HEK293 (cell line): ENCODE results near the gene RHEB.

Experiments used
- CTCF ChIA-PET: fragments of 350-600 bp; formaldehyde crosslinking; extraction: SDS; loops from one replicate; lab custom pipeline; 2021; ENCODE audit warnings: antibody characterized with exemption; lab: Yijun Ruan, JAX
- POLR2A ChIA-PET: fragments of 300-600 bp; formaldehyde crosslinking; extraction: SDS; loops from one replicate; lab custom pipeline; 2020; ENCODE audit warnings: antibody characterized with exemption, inconsistent platforms; lab: Yijun Ruan, JAX
- H3K27ac ChIP-seq: fragments of 200-500 bp; sonication (Bioruptor generic); 2 replicates; pipeline ENCODE4 v1.5.1; 2014; ENCODE audit warnings: low read depth, low read length, control low read depth, inconsistent platforms; ENCODE audit errors: extremely low read depth
- H3K36me3 ChIP-seq, 2 experiments: fragments of 200-500 bp in 1 of 2; sonication (Bioruptor generic) in 1 of 2; 1 replicate in 1 of 2; 2 replicates in 1 of 2; pipeline ENCODE4 v1.5.1; 2014 to 2017; ENCODE audit warnings: inconsistent platforms in 2 of 2, low read length in 2 of 2; ENCODE audit not compliant: control insufficient read depth in 2 of 2, insufficient read depth in 1 of 2
- H3K4me1 ChIP-seq: fragments of 200-500 bp; sonication (Bioruptor generic); 2 replicates; pipeline ENCODE4 v1.5.1; 2014; ENCODE audit warnings: mild to moderate bottlenecking, low read length, inconsistent platforms; ENCODE audit not compliant: control insufficient read depth, insufficient read depth
- H3K4me3 ChIP-seq: 2 replicates; pipeline ENCODE4 v1.5.1; 2011; ENCODE audit warnings: low read depth, mild to moderate bottlenecking, control low read depth, low read length, moderate library complexity
- H3K9me3 ChIP-seq: fragments of 200-500 bp; sonication (Bioruptor generic); 2 replicates; pipeline ENCODE4 v1.5.1; 2014; ENCODE audit warnings: low read depth, low read length, inconsistent platforms; ENCODE audit not compliant: control insufficient read depth, insufficient read depth
- AEBP2 ChIP-seq: fragments of 450-650 bp; formaldehyde crosslinking; IDR thresholded peaks from 2 replicates; pipeline ENCODE4 v1.5.1; 2016; ENCODE audit warnings: missing biosample characterization, missing genetic modification characterization, borderline replicate concordance
- BCL11B ChIP-seq: fragments of 450-650 bp; formaldehyde crosslinking; IDR thresholded peaks from 2 replicates; pipeline ENCODE4 v1.5.1; 2016; ENCODE audit warnings: low read depth, missing biosample characterization, missing genetic modification characterization
- HIC1 ChIP-seq: fragments of 450-650 bp; formaldehyde crosslinking; IDR thresholded peaks from 2 replicates; pipeline ENCODE4 v1.5.1; 2016; ENCODE audit warnings: missing biosample characterization, missing genetic modification characterization
- INSM2 ChIP-seq: fragments of 450-650 bp; formaldehyde crosslinking; IDR thresholded peaks from 2 replicates; pipeline ENCODE4 v1.5.1; 2016; ENCODE audit warnings: missing biosample characterization, missing genetic modification characterization
- KLF1 ChIP-seq: fragments of 450-650 bp; formaldehyde crosslinking; IDR thresholded peaks from 2 replicates; pipeline ENCODE4 v1.5.1; 2016; ENCODE audit warnings: missing biosample characterization, missing genetic modification characterization
- MEIS1 ChIP-seq: sonication (generic); formaldehyde crosslinking; IDR thresholded peaks from 2 replicates; pipeline ENCODE4 v1.8.1; 2022; ENCODE audit warnings: missing genetic modification reagents, mild to moderate bottlenecking, borderline replicate concordance
- TRIM28 ChIP-seq: IDR thresholded peaks from 2 replicates; pipeline ENCODE4 v1.6.1; 2011; ENCODE audit warnings: low read length, control low read depth, borderline replicate concordance
- ZBTB1 ChIP-seq: fragments of 450-650 bp; formaldehyde crosslinking; IDR thresholded peaks from 2 replicates; pipeline ENCODE4 v1.5.1; 2016; ENCODE audit warnings: missing biosample characterization, missing genetic modification characterization
- ZBTB20 ChIP-seq: fragments of 450-650 bp; formaldehyde crosslinking; IDR thresholded peaks from 2 replicates; pipeline ENCODE4 v1.5.1; 2016; ENCODE audit warnings: missing biosample characterization, missing genetic modification characterization
- ZBTB44 ChIP-seq: fragments of 450-650 bp; IDR thresholded peaks from 2 replicates; pipeline ENCODE4 v1.5.1; 2018; ENCODE audit warnings: missing biosample characterization, mild to moderate bottlenecking, missing genetic modification characterization
- ZNF10 ChIP-seq: fragments of 450-650 bp; formaldehyde crosslinking; IDR thresholded peaks from 2 replicates; pipeline ENCODE4 v1.5.1; 2017; ENCODE audit warnings: missing biosample characterization, missing genetic modification characterization
- ZNF132 ChIP-seq: fragments of 450-650 bp; formaldehyde crosslinking; IDR thresholded peaks from 2 replicates; pipeline ENCODE4 v1.5.1; 2017; ENCODE audit warnings: missing biosample characterization, missing genetic modification characterization, borderline replicate concordance
- ZNF2 ChIP-seq: fragments of 450-650 bp; formaldehyde crosslinking; IDR thresholded peaks from 2 replicates; pipeline ENCODE4 v1.5.1; 2016; ENCODE audit warnings: missing biosample characterization, missing genetic modification characterization
- ZNF211 ChIP-seq: fragments of 450-650 bp; formaldehyde crosslinking; IDR thresholded peaks from 2 replicates; pipeline ENCODE4 v1.5.1; 2016; ENCODE audit warnings: low read depth, missing biosample characterization, missing genetic modification characterization
- ZNF26 ChIP-seq: fragments of 450-650 bp; formaldehyde crosslinking; IDR thresholded peaks from 2 replicates; pipeline ENCODE4 v1.5.1; 2016; ENCODE audit warnings: missing biosample characterization, missing genetic modification characterization
- ZNF341 ChIP-seq: fragments of 450-650 bp; formaldehyde crosslinking; IDR thresholded peaks from 2 replicates; pipeline ENCODE4; 2016; ENCODE audit warnings: low read depth, missing biosample characterization, missing genetic modification characterization
- ZNF362 ChIP-seq: fragments of 450-650 bp; formaldehyde crosslinking; IDR thresholded peaks from 2 replicates; pipeline ENCODE4 v1.5.1; 2016; ENCODE audit warnings: missing biosample characterization, missing genetic modification characterization
- ZNF366 ChIP-seq: fragments of 450-650 bp; formaldehyde crosslinking; conservative IDR thresholded peaks from 2 replicates; pipeline ENCODE4 v1.5.1; 2016; ENCODE audit warnings: missing biosample characterization, missing genetic modification characterization
- ZNF449 ChIP-seq: fragments of 450-650 bp; formaldehyde crosslinking; IDR thresholded peaks from 2 replicates; pipeline ENCODE4 v1.5.1; 2017; ENCODE audit warnings: missing biosample characterization, mild to moderate bottlenecking, missing genetic modification characterization, moderate library complexity
- ZNF514 ChIP-seq: fragments of 450-650 bp; formaldehyde crosslinking; IDR thresholded peaks from 2 replicates; pipeline ENCODE4 v1.5.1; 2016; ENCODE audit warnings: missing biosample characterization, missing genetic modification characterization
- ZNF521 ChIP-seq: fragments of 450-650 bp; formaldehyde crosslinking; IDR thresholded peaks from 2 replicates; pipeline ENCODE4 v1.5.1; 2017; ENCODE audit warnings: missing biosample characterization, mild to moderate bottlenecking, missing genetic modification characterization
- ZNF549 ChIP-seq: fragments of 450-650 bp; IDR thresholded peaks from 2 replicates; pipeline ENCODE4 v1.5.1; 2018; ENCODE audit warnings: missing biosample characterization, missing genetic modification characterization, mild to moderate bottlenecking, inconsistent platforms, moderate library complexity
- ZNF558 ChIP-seq: fragments of 450-650 bp; formaldehyde crosslinking; IDR thresholded peaks from 2 replicates; pipeline ENCODE4 v1.5.1; 2016; ENCODE audit warnings: missing biosample characterization, missing genetic modification characterization
- ZNF560 ChIP-seq: fragments of 450-650 bp; formaldehyde crosslinking; IDR thresholded peaks from 2 replicates; pipeline ENCODE4 v1.5.1; 2017; ENCODE audit warnings: missing biosample characterization, missing genetic modification characterization, borderline replicate concordance
- ZNF621 ChIP-seq: fragments of 450-650 bp; formaldehyde crosslinking; IDR thresholded peaks from 2 replicates; pipeline ENCODE4 v1.5.1; 2017; ENCODE audit warnings: missing biosample characterization, missing genetic modification characterization
- ZNF658 ChIP-seq: fragments of 450-650 bp; formaldehyde crosslinking; IDR thresholded peaks from 2 replicates; pipeline ENCODE4; 2016; ENCODE audit warnings: missing biosample characterization, missing genetic modification characterization
- ZNF660 ChIP-seq: fragments of 450-650 bp; IDR thresholded peaks from 2 replicates; pipeline ENCODE4 v1.5.1; 2018; ENCODE audit warnings: missing biosample characterization, mild to moderate bottlenecking, missing genetic modification characterization

Gene RHEB

GRCh38 chr7:151519765-151520418 is at the start of gene RHEB:
Gene RHEB (minus strand): TSS chr7:151519895. CDS start chr7:151519511, 384 bp downstream.
- peak within 1 kb of the TSS; percentile 76 for H3K4me3 ChIP-seq
- POLR2A ChIA-PET, result interaction anchor here (0.6 to 1.1 kb wide), 10 partner anchors 11 to 508 kb away, joined by 3 to 7 read pairs (median 4); partner anchors contain the start of genes CRYGN and NUB1
- H3K4me1 ChIP-seq, result no peaks in the 10 kb centered on the region
- no peaks in the 10 kb centered on the region; a peak in 1 of 3 replicates for H3K36me3 ChIP-seq
- no peaks in the 10 kb centered on the region for H3K9me3 ChIP-seq
- H3K27ac ChIP-seq, result peak within 1 kb of the TSS; percentile 88
- CTCF ChIA-PET, result interaction anchor here (0.7 to 1.3 kb wide), 3 partner anchors 38 to 1891 kb away, joined by 3 read pairs; no protein-coding TSS in a partner anchor
- TF ChIP-seq ZNF341 (tag by site-specific recombination) (no peak; the same call in 1 of the 2 replicates), ZNF660 (tag by site-specific recombination) (no peak), ZNF549 (tag by site-specific recombination) (no peak), ZNF2 (tag by site-specific recombination) (0 out of 2 replicates have a peak, but pooled peaks have one; percentile 13), BCL11B (tag by site-specific recombination) (no peak), ZNF10 (no peak), ZBTB20 (peak; percentile 65; the same call in 1 of the 2 replicates), INSM2 (tag by site-specific recombination) (peak; percentile 38; the same call in 1 of the 2 replicates), ZNF521 (tag by site-specific recombination) (no peak), TRIM28 (no peak), AEBP2 (tag by site-specific recombination) (no peak), ZBTB1 (tag by site-specific recombination) (no peak), MEIS1 (CRISPR knock-in tag) (no peak), ZNF211 (tag by site-specific recombination) (no peak), ZNF621 (tag by site-specific recombination) (no peak), ZBTB44 (tag by site-specific recombination) (no peak), ZNF132 (tag by site-specific recombination) (no peak), ZNF449 (tag by site-specific recombination) (peak; percentile 93), ZNF366 (no peak), ZNF560 (tag by site-specific recombination) (no peak), ZNF26 (no peak), HIC1 (tag by site-specific recombination) (no peak), ZNF514 (no peak), ZNF558 (tag by site-specific recombination) (no peak), KLF1 (tag by site-specific recombination) (no peak), ZNF362 (tag by site-specific recombination) (no peak), ZNF658 (tag by site-specific recombination) (no peak)
